ENCODE measurements around the gene TRABD. TPM values are rescaled to one million over a fixed set of nuclear protein-coding genes. Genes with fewer than 3 reads are reported as not detected.

Gene TRABD
- total RNA-seq, 2 donors from 2014 or later: 82.8 to 110 TPM

DNA sequence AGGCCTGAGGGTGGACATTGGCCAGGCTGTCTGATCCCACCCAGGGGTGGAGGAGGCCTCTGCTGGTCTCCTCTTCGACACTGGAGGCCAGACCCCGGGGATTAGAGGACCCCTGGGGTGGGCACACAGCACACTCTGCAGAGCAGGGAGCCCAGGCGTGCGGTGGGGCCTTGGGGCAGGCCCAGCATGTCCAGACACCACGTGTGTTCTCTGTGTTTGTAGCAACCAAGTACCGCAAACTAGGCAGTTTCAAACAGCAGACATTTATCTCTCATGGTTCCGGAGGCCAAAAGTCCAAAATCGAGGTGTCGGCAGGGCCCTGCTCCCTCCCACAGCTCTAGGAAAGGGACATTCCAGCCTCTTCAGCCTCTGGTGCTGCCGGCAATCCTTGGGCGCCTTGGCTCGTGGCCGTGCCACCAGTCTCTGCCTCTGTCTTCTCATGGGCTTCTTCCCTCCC lies 13.7 kb upstream of the TRABD start:
- ATAC-seq (no peak), DNase-seq (no peak)
- peaks cover 7% of the 10 kb centered on the region for H3K4me1 ChIP-seq
- no peaks in the 10 kb centered on the region for H3K9me3 ChIP-seq
- peaks cover 0 to 7% of the 10 kb centered on the region in 2 donors for H3K27me3 ChIP-seq
- H3K27ac ChIP-seq: no peak overlapping the region
- whole genome bisulfite sequencing, 2 donors: 73 to 84% methylated on average over 11 to 13 of the region's 13 CpGs
- H3K4me3 ChIP-seq: no peak overlapping the region
- TF ChIP-seq, protein P1, sequence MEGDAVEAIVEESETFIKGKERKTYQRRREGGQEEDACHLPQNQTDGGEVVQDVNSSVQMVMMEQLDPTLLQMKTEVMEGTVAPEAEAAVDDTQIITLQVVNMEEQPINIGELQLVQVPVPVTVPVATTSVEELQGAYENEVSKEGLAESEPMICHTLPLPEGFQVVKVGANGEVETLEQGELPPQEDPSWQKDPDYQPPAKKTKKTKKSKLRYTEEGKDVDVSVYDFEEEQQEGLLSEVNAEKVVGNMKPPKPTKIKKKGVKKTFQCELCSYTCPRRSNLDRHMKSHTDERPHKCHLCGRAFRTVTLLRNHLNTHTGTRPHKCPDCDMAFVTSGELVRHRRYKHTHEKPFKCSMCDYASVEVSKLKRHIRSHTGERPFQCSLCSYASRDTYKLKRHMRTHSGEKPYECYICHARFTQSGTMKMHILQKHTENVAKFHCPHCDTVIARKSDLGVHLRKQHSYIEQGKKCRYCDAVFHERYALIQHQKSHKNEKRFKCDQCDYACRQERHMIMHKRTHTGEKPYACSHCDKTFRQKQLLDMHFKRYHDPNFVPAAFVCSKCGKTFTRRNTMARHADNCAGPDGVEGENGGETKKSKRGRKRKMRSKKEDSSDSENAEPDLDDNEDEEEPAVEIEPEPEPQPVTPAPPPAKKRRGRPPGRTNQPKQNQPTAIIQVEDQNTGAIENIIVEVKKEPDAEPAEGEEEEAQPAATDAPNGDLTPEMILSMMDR (IDR thresholded peaks at IDR 0.05): no peak
- no peak for TF ChIP-seq POLR2A (IDR thresholded peaks at IDR 0.05)
- H3K36me3 ChIP-seq (replicated peaks in 1 of 2; ENCODE audit: insufficient read depth in 1 of 2, low read depth in 2 of 2): no peaks in the 10 kb centered on the region
- intact Hi-C loops (cut with DNase I): no loop called here

DNA sequence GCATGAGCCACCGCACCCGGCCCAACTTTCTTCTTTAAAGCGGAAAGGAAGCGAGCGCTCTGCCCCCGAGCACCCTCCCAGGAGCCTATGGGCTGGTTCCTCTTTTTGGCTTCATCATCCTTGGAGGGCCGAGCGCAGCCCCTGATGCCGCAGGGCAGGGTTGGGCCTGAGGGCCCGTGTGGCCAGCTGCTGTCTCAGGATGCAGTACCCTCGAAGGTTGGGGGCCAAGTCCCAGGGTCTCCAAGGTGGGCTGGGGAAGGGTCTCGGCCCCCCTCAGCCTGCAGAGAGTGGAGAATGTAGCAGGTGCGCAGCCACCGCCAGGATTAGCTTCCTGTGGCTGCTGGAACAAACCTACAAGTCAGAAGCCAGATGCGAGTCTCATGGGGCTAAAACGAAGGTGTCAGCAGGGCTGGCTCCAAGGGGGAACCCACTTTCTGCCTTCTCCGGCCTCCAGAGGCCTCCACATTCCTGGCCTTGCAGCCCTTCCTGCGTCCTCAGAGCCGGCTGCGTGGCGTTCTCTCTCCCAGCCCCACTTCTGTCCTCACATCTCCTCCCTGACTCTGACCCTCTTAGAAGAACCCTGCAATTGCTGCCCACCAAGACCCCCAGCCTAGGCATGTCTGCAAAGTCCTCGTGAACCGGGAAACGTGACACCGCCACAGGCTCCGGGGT lies 12.3 kb upstream of the TRABD start:
- no peak for ATAC-seq
- DNase-seq: no peak
- H3K9me3 ChIP-seq: no peaks in the 10 kb centered on the region
- 82 to 92% methylated on average over 19 to 26 of the region's 26 CpGs for WGBS, 2 donors
- peaks cover 0 to 7% of the 10 kb centered on the region in 2 donors for H3K27me3 ChIP-seq
- H3K36me3 ChIP-seq (replicated peaks in 1 of 2; ENCODE audit: insufficient read depth in 1 of 2, low read depth in 2 of 2): no peaks in the 10 kb centered on the region
- H3K27ac ChIP-seq: no peak overlapping the region
- peaks cover 7% of the 10 kb centered on the region for H3K4me1 ChIP-seq
- H3K4me3 ChIP-seq: no peak overlapping the region
- TF ChIP-seq, protein P1 (IDR thresholded peaks at IDR 0.05): no peak
- TF ChIP-seq POLR2A (IDR thresholded peaks at IDR 0.05): no peak
- intact Hi-C loops (cut with DNase I): no loop called here

DNA sequence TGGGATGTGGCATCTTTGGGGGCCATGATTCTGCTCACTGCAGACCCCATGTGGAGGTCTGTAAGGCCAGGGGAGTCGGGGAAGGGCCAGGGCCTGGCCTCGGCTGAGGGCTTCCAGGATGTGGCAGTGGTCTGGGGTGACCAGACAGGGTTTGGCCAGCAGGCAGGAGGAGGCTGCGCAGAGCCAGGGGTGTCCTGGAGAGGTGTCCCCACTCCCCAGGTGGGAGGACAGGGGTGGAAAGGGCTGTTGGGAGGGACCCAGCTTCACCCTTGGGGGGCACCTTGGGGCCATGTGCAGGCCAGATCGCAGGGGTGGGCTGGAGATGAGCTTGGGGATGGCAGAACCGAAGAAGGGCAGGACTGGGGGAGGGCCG lies 11.7 kb upstream of the TRABD start:
- WGBS, 2 donors: 72 to 84% methylated on average over 3 to 6 of the region's 6 CpGs
- peaks cover 7% of the 10 kb centered on the region for H3K4me1 ChIP-seq
- H3K4me3 ChIP-seq: no peak overlapping the region
- DNase-seq (no peak), ATAC-seq (no peak)
- intact Hi-C loops (cut with DNase I): no loop called here
- peaks cover 0 to 5% of the 10 kb centered on the region in 2 donors for H3K27me3 ChIP-seq
- no peaks in the 10 kb centered on the region for H3K36me3 ChIP-seq (replicated peaks in 1 of 2; ENCODE audit: insufficient read depth in 1 of 2, low read depth in 2 of 2)
- H3K9me3 ChIP-seq: no peaks in the 10 kb centered on the region
- H3K27ac ChIP-seq: no peak overlapping the region
- TF ChIP-seq, protein P1 (IDR thresholded peaks at IDR 0.05): no peak
- TF ChIP-seq POLR2A (IDR thresholded peaks at IDR 0.05): no peak

DNA sequence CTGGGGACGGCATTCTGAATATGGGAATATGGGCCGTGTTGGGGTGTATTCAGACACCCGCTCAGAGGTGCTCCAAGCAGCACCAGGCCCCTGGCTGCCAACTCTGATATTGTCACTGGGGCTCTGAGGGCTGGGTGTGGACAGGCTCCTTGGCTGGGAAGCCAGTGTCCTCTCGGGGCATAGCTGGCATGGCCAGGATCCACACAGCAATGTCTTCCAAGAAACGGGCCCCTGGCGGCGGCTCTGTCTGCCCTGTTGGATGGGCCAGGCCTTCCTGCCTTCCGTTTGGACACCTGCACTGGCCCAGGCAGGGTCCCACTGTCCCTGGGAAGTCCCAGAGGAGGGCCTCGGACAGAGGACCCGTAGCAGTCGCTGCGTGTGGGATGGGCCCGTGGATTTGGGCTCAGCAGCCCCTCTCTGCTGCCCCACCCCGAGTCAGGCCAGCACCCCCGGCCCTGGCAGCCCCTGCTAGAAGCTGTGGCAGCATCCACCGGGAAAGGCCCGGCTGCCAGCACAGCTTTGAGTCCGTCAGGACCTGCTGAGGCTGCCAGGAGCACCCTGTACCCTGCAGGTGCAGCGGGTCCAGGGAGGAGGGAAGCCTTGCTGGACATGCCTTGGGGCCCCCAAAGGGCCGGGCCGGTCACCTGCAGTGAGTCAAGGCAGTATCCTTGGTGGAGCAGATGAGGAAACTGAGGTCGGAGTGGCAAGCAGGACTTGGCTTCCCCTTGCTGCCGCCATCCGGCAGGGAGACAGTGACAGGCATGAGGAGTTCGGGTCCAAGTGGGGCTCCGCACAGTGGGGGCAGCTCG lies 11.1 kb upstream of the TRABD start:
- no peak for TF ChIP-seq POLR2A (IDR thresholded peaks at IDR 0.05)
- TF ChIP-seq, protein P1 (IDR thresholded peaks at IDR 0.05): no peak
- no peak overlapping the region for H3K4me3 ChIP-seq
- no peak for ATAC-seq
- intact Hi-C loops (cut with DNase I): no loop called here
- peaks cover 7% of the 10 kb centered on the region for H3K4me1 ChIP-seq
- WGBS, 2 donors: 78 to 87% methylated on average over 2 to 27 of the region's 27 CpGs
- H3K27ac ChIP-seq: no peak overlapping the region
- DNase-seq: no peak
- H3K36me3 ChIP-seq (replicated peaks in 1 of 2; ENCODE audit: insufficient read depth in 1 of 2, low read depth in 2 of 2): no peaks in the 10 kb centered on the region
- H3K27me3 ChIP-seq: no peaks in the 10 kb centered on the region
- no peaks in the 10 kb centered on the region for H3K9me3 ChIP-seq
